ENCODE measurements around the gene KAZALD1. TPM values are rescaled to one million over a fixed set of nuclear protein-coding genes. Genes with fewer than 3 reads are reported as not detected.
A peak's percentile ranks its signal among the peaks of the same experiment; 100 is the strongest.

Gene KAZALD1
- total and polyA plus RNA-seq, 12 donors: 3.3 to 16.5 (median 9.9) TPM

DNA sequence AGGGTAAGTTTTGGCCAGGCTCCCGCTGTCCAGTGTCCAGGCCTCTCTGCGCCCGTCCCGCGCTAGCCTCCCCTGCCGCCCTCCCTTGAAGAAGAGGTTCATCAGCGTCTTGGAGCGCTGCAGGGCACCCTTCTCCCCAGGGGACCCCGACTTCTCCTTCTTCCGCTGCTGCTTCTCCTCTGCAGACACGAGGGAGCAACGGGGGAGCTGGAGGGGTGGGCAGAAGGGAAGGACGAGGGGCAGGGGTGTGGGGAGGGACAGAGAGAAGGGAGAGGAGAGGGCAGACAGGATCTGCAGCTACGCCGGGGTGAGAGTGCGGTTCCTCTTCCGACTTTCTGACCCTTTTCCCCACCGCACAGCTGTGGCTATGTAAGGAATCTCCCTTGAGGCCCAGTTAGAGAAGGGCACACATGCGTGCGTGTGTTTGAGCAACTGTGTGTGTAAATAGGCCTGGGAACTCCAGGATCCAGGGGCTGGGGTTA lies 43.6 kb upstream of the KAZALD1 start:
- 45 to 57% methylated on average over 20 of the region's 20 CpGs for WGBS, 2 donors
- DNase-seq: no peak
- H3K4me3 ChIP-seq: no peak overlapping the region
- peaks cover 2 to 31% (median 15%) of the 10 kb centered on the region in 9 donors for H3K4me1 ChIP-seq
- H3K36me3 ChIP-seq: no peaks in the 10 kb centered on the region
- peak overlapping the region in 3 of 10 donors; percentile 19 to 52 (median 34) for H3K27ac ChIP-seq
- H3K9me3 ChIP-seq: no peaks in the 10 kb centered on the region
- TF ChIP-seq, protein P1, sequence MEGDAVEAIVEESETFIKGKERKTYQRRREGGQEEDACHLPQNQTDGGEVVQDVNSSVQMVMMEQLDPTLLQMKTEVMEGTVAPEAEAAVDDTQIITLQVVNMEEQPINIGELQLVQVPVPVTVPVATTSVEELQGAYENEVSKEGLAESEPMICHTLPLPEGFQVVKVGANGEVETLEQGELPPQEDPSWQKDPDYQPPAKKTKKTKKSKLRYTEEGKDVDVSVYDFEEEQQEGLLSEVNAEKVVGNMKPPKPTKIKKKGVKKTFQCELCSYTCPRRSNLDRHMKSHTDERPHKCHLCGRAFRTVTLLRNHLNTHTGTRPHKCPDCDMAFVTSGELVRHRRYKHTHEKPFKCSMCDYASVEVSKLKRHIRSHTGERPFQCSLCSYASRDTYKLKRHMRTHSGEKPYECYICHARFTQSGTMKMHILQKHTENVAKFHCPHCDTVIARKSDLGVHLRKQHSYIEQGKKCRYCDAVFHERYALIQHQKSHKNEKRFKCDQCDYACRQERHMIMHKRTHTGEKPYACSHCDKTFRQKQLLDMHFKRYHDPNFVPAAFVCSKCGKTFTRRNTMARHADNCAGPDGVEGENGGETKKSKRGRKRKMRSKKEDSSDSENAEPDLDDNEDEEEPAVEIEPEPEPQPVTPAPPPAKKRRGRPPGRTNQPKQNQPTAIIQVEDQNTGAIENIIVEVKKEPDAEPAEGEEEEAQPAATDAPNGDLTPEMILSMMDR (IDR thresholded peaks at IDR 0.05): no peak
- H3K27me3 ChIP-seq: peaks cover 0 to 29% (median 24%) of the 10 kb centered on the region in 7 donors
- ATAC-seq: peak in 3 of 8 donors; percentile 4 to 27 (median 10)
- intact Hi-C loops (cut with DNase I): no loop called here

DNA sequence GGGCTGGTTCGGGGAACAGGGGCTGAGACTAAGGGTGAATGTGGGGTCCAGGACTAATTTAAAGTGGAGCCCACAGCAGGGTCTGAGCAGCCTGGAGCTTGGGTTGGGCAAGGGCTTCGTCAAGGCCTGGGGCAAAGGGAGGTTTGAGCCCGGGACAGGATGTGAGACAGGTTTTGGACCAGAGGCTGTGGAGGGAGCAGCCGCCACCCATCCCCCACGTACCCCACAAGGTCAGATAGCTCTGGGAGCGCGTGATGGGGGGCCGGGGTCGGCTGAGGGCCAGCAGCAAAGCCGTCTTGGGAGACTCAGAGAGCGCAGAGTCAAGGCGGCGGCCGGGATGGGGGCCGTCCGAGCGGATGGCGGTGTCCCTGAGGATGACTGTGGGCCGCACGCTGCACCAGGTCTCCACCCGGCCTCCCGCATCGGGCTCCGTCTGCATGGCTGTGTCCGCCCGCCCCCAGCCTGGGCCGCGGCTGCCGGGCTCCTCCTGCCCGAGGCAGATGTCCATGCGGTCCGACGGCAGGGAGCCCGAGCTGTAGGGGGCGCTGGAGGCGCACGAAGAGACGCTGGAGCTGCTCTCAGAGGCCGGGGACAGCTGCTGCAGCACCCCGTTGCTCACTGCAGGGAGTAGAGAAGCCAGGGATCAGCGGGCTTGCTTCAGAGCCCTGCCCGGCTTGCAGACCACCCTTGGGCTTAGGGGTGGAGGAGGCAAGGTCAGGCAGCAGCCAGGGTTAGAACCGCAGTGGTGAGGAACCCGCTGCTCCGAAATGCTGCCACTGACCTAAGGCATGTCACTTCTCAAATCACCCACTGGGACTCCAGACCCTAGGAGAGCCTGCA lies 43.0 kb upstream of the KAZALD1 start:
- TF ChIP-seq, protein P1 (IDR thresholded peaks at IDR 0.05): peak; percentile 44 to 84 (median 73)
- peak; percentile 79 to 88 for DNase-seq
- Histone ChIP-seq H3K27me3 (peaks cover 0 to 29% (median 24%) of the 10 kb centered on the region in 7 donors), H3K36me3 (no peaks in the 10 kb centered on the region), H3K9me3 (no peaks in the 10 kb centered on the region), H3K27ac (peak overlapping the region in 4 of 10 donors; percentile 19 to 58 (median 43)), H3K4me1 (peaks cover 0 to 25% (median 10%) of the 10 kb centered on the region in 9 donors), H3K4me3 (peak overlapping the region in 2 of 10 donors; percentile 11 to 20)
- intact Hi-C loops (cut with DNase I): no loop called here
- ATAC-seq: peak; percentile 66 to 79 (median 74)
- WGBS, 2 donors: 15% methylated on average over 45 of the region's 45 CpGs

DNA sequence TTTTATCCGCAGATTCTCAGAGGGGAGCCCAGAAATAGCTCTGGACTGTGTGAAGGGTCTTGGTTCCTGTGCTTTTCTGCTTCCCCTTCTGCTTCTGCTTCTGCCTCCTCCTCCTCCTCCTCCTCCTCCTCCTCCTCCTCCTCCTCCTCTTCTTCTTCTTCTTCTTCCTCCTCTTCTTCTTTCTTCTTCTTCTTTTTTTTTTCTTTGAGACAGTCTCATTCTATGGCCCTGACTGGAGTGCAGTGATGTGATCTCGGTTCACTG lies 42.4 kb upstream of the KAZALD1 start:
- H3K9me3 ChIP-seq: no peaks in the 10 kb centered on the region
- ATAC-seq (no peak), DNase-seq (no peak)
- intact Hi-C loops (cut with DNase I): no loop called here
- TF ChIP-seq, protein P1 (IDR thresholded peaks at IDR 0.05): no peak
- 42 to 44% methylated on average over 2 of the region's 2 CpGs for WGBS, 2 donors
- H3K27ac ChIP-seq: peak overlapping the region in 1 of 10 donors; percentile 58
- peaks cover 0 to 20% (median 10%) of the 10 kb centered on the region in 9 donors for H3K4me1 ChIP-seq
- H3K36me3 ChIP-seq: no peaks in the 10 kb centered on the region
- H3K4me3 ChIP-seq: no peak overlapping the region
- H3K27me3 ChIP-seq: peaks cover 0 to 29% (median 24%) of the 10 kb centered on the region in 7 donors

DNA sequence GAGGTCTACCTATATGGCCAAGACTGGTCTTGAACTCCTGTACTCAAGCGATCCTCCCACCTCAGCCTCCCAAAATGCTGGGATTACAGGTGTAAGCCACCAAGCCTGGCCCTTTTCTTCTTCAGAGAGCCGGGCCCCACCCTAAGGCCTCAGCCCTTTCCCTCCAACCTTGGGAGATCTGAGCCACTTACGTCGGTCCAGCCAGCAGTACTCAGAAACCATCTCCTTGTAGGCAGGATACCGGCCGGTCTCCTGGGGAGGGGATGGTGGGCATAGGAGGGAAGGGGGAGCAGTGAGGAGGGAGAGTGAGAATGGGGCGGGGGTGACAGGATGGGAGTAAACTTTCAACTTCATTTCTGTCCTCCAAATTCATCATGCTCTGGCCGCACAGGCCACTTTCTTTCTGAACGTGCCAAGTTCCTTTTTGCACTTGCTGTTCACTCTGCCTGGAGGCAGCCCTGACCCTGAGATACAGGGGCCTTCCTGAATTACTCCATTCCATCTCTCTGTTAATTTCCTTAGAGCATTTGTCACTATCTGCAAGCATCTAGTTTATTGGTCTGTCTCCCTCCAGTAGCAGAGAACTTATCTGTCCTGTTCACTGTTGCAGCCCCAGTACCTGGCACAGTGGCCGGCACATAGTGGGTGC lies 41.2 kb upstream of the KAZALD1 start:
- no peak for ATAC-seq
- TF ChIP-seq, protein P1 (IDR thresholded peaks at IDR 0.05): no peak
- peaks cover 0 to 15% (median 9%) of the 10 kb centered on the region in 9 donors for H3K4me1 ChIP-seq
- no peak overlapping the region for H3K27ac ChIP-seq
- H3K4me3 ChIP-seq: no peak overlapping the region
- intact Hi-C loops (cut with DNase I): no loop called here
- WGBS, 2 donors: 78 to 81% methylated on average over 10 of the region's 10 CpGs
- no peaks in the 10 kb centered on the region for H3K9me3 ChIP-seq
- no peak for DNase-seq
- H3K27me3 ChIP-seq: peaks cover 0 to 29% (median 24%) of the 10 kb centered on the region in 7 donors
- no peaks in the 10 kb centered on the region for H3K36me3 ChIP-seq
